GM21786 (cell line): Measurements from ENCODE around the gene HNRNPR.
"Not testable (repeated sequence)": the region's sequence is repeated elsewhere in the genome, so short reads cannot be mapped to it uniquely, and the experiment has no call there.

Experiments used
- ATAC-seq: cut with Tn5 transposase; IDR thresholded peaks from one replicate; pipeline ENCODE4 v1.9.1; 2021; ENCODE audit not compliant: unreplicated experiment

Gene HNRNPR

GRCh38 chr1:23257371-23257770 lies 86.7 kb downstream of the HNRNPR start:
- ATAC-seq, result not testable (repeated sequence)
